GM13977 (cell line): ENCODE results near the gene BRAP.
A peak's percentile ranks its signal among the peaks of the same experiment; 100 is the strongest.
"Not testable (repeated sequence)": the region's sequence is repeated elsewhere in the genome, so short reads cannot be mapped to it uniquely, and the experiment has no call there.

Experiments used
- DNase-seq: peaks from one replicate; pipeline ENCODE4 v3.0.0; 2012; ENCODE audit warnings: low spot score
- in situ Hi-C: fragments of 300-500 bp; cut with MboI; formaldehyde crosslinking; loops from one replicate; pipeline ENCODE4 v1.12.0; 2022; ENCODE audit warnings: low sequenced_read_pairs, low pct_unique_long_range_greater_than_20kb, mixed read lengths, inconsistent platforms; ENCODE audit not compliant: unreplicated experiment
- TF ChIP-seq, protein P1 (sequence below): IDR thresholded peaks from 2 replicates; pipeline ENCODE4 v1.5.1; 2012; ENCODE audit warnings: mild to moderate bottlenecking, control low read depth; ENCODE audit not compliant: insufficient read depth; ENCODE audit errors: extremely low read depth, missing control alignments

BRAP gene

GRCh38 chr12:111599453-111600204, 86.1 kb downstream of the BRAP start:
- in situ Hi-C loops = no loop called here
- TF ChIP-seq, protein P1, sequence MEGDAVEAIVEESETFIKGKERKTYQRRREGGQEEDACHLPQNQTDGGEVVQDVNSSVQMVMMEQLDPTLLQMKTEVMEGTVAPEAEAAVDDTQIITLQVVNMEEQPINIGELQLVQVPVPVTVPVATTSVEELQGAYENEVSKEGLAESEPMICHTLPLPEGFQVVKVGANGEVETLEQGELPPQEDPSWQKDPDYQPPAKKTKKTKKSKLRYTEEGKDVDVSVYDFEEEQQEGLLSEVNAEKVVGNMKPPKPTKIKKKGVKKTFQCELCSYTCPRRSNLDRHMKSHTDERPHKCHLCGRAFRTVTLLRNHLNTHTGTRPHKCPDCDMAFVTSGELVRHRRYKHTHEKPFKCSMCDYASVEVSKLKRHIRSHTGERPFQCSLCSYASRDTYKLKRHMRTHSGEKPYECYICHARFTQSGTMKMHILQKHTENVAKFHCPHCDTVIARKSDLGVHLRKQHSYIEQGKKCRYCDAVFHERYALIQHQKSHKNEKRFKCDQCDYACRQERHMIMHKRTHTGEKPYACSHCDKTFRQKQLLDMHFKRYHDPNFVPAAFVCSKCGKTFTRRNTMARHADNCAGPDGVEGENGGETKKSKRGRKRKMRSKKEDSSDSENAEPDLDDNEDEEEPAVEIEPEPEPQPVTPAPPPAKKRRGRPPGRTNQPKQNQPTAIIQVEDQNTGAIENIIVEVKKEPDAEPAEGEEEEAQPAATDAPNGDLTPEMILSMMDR = no peak
- DNase-seq = peak; percentile 93

- peak; percentile 95 for DNase-seq
- in situ Hi-C loops = no loop called here
- TF ChIP-seq, protein P1 = no peak
Observed at GRCh38 chr12:111598637-111599452, 86.9 kb downstream of the BRAP start, which contains the start of gene ATXN2. ATXN2 (minus strand) TSS chr12:111599315; CDS start chr12:111599034, 281 bp downstream.

- TF ChIP-seq, protein P1 = no peak
- in situ Hi-C loops = no loop called here
- peak; percentile 64 for DNase-seq
Observed at GRCh38 chr12:111597831-111598636, 87.7 kb downstream of the BRAP start.

DNA sequence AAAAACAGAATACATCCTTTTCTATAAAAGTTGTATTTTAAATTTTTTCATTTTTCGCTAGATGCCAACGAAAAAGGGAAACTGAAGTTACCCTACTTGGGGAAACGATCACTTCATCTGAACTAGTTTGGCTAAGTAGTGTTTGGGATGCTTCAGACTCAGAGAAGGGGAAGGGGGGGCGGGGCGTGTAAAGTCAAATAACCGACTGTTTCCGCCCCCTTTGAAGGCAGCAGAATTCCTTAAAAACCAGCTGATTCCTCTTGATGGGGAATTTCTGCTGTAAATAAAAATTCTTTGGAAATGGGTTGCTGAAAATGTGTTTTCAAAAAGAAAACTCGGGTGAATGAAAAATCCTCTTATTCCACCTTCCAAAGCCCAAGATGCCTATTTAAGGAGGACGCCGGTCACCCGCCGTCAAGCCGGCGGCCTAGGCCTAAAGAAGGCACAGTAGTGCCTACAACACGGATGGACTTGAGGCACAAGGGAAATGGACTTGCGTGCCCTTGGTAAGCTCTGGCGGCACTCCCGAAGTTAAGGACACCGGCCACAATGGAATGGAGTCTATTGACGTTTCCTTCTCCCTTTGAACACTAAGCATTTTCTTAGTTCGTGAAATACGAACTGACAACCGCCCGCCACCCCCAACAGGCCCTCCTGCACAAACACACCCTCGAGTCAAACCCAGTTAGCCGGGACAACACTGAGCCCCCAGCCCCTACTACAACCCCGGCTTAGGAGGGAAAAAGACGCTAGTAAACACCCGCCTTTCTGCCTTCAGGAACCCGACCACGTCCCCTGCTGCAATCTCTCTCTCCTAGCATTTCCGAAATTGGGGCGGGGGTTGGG, 88.5 kb downstream of the BRAP start:
- TF ChIP-seq, protein P1 = no peak
- DNase-seq = peak; percentile 48
- in situ Hi-C loops = no loop called here

DNA sequence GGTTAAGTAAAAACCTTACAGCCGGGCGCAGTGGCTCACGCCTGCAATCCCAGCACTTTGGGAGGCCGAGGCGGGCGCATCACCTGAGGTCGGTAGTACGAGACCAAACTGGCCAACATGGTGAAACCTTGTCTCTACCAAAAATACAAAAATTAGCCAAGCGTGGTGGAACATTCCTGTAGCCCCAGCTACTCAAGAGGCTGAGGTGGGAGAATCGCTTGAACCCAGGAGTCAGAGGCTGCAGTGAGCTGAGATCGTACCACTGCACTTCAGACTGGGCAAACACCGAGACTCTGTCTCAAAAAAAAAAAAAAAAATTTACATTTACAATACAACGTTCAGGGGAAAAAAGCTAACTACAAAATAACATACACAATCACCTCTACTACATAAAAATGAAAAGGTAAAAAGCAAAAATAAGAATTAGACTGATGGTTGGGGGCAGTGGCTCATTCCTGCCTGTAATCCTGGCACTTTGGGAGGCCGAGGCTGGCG, 90.4 kb downstream of the BRAP start:
- in situ Hi-C loops, DNase-seq: not testable (repeated sequence)
